NCI-H446 treated with DMSO at 0.1 percent for 48 hours (cell line): ENCODE measurements around the gene PSMC4.

ENCODE experiments used
- DNase-seq: peaks from one replicate; lab custom pipeline; 2025; lab: John Stamatoyannopoulos, UW

The PSMC4 gene

DNA sequence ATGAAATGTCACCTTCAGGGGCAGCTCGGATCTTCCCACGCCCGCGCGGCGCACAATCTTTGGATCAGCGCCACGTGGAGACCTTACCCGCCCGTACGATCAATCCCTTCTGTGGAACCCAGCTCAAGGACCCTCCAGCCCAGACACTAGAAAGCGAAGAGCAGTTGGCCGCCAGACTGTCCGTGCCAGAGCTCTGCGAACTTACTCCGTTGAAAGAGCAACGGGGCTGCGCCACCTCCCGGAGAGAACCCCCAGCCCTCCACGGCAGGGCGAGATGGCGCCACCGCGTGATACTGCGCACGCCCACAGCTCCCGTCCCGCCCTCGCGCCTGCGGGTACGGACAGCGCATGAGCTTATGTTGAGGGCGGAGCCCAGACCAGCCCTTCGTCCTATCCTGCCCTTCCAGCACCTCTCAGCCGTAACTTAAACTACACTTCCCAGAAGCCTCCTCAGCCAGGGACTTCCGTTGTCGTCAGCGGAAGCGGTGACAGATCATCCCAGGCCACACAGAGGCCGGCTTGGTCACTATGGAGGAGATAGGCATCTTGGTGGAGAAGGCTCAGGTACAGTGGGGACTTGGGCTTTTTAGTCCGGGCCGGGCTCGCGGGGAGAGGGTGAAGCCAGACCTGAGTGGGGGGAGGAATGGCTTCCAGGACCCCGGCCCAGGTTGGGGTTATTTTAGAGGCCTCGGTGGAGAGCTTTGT lies at the start of gene PSMC4:
Gene PSMC4, plus strand, starts transcription at position 491 of the 705 bp plus-strand sequence. Its CDS starts 38 bp downstream, at position 529.
- peak; percentile 98 for DNase-seq

DNA sequence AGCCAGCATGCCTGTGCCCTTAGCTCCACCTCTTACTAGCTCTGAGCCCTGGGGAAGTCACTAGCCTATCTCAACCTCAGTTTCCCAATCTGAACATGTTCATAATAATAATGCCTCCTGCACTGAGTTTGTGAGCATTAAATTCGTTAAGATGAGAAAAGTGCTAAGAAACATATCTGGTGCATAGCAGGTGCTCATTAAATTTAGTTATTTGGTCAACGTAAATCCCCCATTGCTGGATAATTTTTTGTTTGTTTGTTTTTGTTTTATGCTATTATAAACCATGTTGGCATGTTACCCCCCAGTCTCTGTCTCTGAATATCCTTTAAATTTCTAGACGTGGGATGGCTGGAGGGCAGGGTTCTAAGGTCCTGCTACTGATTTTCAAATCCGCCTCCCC lies 47.1 kb upstream of the PSMC4 start:
- no peak for DNase-seq

DNA sequence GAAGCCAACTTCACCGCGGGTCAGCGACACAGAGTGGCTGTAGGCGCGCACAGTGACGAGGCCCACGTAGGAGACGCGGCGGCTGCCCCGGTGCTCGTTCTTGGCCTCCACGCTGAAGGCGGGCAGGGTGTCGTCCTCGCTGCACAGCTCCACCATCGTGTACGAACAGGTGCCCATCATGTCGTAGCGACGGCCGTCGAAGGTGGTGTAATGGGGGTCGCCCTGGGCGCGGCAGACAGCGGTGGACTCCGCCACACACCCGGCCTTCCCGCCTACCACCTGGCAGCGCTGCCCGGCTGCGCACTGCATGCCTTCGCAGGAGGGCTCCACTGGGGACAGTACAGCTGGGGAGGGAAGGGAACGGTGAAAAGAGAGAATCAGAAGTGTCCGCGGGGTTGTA lies 46.6 kb upstream of the PSMC4 start:
- no peak for DNase-seq

DNA sequence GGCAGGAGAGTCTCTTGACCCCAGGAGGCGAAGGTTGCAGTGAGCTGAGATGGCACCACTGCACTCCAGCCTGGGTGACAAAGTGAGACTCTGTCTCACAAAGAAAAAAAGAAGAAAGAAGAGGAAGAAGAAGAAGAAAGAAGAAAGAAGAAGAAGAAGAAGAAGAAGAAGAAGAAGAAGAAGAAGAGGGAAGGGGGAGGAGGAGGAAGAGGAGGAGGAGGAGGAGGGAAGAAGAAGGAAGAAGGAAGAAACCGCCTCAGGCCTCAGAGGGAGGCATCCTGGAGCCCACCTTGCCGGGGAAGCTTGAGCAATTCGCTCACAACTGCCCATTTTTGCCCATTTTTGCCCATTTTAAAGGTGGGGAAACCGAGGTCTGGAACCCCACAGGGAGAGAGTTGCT lies 46.0 kb upstream of the PSMC4 start:
- DNase-seq = no peak

DNA sequence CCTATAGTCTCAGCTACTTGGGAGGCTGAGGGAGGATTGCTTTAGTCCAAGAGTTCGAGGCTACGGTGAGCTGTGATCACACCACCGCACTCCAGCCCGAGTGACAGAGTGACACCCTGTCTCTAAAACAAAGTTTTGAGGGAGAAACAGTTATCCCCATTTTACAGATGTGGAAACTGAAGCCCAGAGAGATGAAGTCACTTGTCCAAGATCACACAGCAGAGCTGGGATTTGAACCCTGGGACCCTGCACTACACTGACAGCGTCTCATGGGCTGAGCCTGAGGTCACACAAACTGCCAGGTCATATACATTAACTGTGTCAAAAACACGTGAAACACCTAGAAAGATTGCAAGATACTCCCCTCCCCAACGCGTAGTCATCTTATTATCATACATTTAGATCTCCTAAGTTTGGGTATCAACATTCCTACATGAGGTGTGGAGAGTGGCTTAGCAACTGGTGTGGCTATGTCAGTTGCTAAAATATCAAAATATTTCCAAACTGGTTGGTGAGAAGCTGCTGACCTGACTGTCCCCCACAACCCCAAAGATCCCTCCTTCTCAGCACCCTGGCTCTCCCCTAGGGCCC lies 44.7 kb upstream of the PSMC4 start:
- DNase-seq = no peak

DNA sequence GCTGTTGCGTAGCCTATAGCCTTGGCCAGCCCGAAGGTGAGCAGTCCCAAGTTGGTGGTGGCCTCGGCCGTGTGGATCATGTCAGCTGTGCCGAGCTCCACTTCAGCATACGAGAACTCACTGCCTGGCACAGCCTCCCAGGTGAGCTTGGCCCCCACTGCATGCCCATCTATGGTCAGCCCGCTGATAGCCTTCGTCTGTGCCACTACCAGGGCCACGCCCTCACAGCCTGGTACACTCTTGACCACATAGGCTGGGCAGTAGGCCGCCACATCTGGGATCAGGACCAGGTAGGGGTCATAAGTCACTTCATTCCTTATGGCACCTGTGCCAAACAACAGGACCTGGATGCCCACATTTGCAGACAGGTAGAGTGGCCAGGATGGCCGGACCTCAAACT lies 43.9 kb upstream of the PSMC4 start:
- DNase-seq = no peak

DNA sequence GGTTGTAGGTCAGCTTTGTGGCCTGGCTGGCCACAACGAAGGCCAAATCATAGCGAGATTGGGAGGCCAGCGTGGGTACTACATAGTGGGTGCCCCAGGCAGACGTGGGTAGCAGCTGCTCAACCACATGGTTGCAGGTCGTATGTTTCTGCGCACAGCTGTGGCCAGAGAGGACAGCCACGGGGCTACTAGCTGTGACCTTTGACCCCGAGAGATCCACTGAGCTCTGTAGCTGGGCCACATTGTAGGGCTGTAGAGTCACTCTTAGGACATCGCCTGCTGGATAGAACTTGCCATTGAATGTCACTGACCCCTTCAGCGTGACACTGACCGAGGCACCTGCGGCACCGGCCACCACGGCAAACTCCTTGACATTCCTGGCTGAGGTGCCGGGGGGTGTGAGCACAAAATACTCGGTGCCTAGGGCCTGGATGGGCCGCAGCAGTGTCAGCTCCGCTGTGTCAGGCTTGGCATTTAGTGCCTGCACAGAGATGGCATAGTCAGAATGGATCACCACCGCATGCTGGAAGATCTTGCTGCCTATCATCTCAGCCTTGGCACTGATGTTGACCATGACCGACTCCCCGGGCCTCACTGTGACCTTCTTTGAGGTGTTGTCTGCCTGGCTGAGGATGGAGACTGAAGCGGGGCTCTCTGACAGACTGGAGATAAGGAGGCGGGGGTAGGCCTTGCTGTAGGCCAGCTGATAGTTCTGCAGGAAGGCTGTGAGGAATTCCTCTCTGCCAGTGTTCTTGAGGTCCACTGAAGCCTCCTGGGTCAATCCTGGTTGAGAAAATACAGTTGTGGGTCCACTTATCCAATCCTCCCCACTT lies 43.2 kb upstream of the PSMC4 start:
- no peak for DNase-seq

DNA sequence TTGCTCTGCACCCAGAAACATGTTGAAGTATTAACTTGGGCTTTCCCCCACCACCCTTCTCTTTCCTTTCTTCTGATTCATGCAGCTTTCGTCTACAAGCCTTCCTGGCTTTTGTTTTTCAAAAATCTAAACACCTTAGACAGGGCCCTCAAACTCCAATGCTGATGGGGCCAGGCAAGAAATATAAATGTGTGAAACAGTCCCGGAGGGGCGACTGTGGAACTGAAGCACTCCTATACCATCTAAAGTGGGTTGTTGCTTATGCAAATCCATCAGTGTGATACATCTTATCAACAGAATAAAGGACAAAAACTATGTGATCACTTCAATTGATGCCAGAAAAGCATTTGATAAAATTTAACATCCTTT lies 42.6 kb upstream of the PSMC4 start:
- DNase-seq = no peak

DNA sequence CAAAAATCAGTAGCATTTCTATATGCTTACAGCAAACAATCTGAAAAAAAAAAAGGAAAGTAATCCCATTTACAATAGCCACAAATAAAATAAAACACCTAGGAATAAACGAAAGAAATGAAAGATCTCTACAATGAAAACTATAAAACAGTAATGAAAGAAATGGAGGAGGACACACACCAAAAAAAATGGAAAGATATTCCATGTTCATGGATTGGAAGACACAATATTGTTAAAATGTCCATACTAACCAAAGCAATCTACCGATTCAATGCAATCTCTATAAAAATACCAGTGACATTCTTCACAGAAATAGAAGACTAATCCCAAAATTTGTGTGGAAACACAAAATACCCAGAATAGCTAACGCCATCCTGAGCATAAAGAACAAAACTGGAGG lies 41.2 kb upstream of the PSMC4 start:
- no peak for DNase-seq

DNA sequence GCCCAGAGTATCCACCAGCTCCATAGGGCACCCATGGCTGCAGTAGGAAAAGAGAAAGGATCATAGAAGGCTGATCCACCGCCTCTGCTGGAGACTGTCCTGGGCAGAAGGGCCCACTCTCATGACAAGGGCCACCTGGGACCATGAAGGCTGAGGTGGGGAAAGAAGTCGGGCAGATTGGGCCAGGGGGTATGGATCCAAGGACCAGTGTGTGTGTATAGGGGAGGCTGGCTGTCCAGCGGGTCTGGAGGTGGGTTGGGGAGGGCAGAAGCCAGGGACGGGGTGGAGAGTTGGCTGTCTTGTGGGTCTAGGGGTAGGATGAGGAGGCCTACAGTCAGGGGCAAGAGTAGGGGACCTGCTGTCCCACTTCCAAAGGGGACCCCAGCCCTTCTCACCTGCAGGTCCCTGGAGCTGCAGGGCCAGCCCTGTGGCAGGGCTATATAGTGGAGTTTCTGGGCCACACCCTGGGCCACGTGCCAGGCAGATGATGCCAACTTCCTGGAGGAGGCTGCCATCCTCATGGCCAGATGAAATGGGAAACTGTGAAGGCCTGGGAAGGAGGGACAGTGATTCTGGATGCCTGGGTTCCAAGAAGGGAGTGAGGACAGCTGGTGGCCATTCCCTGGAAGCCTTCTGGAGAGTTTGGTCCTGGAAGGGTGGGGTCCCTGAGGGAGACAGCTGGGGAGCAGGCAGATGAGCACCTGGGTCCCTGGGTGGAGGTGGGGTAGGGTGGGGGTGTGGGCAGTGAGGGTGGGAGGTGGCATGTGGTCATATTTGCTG lies 36.2 kb upstream of the PSMC4 start, which contains the start of gene FCGBP:
Gene FCGBP, minus strand, starts transcription at position 51 of the 780 bp plus-strand sequence.
- no peak for DNase-seq

DNA sequence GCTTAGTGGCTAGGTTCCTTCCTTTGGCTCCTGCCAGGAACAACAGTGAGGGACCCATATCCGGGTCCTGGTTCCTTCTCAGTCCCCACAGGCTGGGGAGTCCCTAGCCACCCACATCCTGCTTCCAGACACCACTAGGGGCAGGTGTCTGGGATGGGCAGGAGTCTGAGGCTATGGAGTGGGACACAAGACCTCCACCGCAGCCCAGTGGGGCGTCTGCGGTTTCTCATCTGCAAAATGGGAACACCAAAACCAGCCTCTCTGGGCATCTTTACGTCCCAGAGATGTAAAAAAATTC lies 35.7 kb upstream of the PSMC4 start:
- DNase-seq = no peak

DNA sequence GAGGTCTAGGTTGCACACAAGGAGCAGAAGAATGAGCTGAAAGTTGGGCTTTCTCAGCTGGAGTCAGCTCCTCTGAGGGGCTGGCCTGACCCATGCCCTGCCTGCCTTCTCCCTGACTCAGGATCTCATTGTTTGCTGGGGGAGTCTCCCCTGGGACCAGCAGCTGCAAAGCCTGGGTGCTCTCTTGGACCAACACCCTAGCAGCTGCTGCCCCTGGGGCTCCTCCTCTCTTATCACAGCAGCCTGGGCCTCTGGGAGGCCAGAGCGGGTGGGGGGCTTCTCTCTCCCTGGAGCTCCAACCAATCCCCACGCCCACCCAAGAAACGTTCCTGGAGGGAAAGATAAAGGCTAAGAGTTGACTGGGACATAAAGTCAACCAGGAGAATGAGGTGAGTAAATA lies 34.9 kb upstream of the PSMC4 start:
- DNase-seq = no peak

DNA sequence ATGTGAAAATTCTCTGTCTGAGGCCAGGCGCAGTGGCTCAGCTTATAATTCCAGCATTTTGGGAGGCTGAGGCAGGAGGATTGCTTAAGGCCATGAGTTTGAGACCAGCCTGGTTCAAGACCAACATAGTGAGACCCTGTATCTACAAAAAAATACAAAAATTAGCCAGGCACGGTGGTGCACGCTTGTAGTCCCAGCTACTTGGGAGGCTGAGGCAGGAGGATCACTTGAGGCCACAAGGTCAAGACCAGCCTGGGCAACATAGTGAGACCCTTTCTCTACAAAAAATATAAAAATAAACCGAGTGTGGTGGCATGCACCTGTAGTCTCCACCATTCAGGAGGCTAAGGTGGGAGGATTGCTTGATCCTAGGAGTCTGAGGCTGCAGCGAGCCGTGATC lies 34.3 kb upstream of the PSMC4 start:
- DNase-seq = no peak

DNA sequence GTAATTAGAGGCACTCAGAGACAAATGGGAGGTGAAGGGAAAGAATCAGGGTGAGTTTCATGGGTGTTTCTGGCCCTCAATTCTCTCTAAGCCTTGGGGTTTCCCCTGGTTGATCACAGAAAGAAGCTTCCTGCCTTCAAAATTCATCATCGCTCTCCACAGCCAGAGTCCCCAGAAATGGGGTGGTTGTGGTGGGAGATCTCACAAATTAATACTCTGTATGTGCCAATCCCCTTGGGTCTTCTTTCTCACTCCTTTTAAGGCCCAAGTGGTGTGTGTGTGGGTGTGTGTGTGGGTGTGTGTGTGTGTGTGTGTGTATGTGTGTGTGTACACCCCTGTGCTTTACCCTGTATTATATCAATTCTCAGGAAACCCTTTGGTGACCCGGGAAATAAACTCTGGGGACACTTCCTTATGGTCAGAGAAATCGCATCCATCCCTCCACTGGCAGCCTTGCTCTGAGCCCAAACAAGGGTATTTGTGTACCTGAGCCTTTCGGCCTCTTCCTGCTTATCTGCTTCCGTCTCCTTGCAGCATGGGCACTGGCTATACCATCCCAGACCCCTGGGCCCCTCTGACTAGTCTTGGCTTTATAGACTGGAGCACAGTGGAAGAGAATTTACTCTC lies 33.8 kb upstream of the PSMC4 start:
- no peak for DNase-seq

DNA sequence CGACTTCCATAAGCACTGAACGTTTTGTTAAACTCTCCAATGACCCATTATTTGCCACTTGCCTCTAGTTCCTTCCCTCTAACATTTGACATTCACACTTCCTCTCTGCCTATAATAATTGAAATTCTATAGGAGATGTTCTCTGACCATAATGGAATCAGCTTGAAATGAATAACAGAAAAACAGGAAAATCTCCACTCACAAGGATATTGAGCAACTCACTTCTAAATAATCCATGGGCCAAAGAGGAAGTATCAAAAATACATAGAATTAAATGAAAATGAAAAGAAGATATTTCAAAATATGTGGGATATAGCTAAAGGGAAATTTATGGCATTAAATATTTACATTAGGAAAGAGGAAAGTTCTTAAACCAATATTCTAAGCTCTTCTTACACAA lies 33.2 kb upstream of the PSMC4 start:
- DNase-seq = no peak

DNA sequence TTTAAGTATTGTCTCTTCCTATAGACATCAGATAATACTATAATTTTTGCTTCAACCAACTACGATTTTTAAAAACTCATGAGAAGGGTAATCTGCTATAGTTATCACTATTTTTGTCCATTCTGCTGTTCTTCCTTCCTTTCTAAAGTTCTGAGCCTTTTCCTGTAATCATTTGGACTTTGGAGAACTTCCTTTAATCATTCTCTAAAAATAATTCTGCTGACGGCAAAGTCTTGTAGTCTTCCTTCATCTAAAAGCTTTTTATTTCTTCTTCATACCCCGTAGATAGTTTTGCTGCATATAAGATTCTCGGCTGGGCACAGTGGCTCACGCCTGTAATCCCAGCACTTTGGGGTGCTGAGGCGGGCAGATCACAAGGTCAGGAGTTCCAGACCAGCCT lies 31.4 kb upstream of the PSMC4 start:
- DNase-seq = no peak

DNA sequence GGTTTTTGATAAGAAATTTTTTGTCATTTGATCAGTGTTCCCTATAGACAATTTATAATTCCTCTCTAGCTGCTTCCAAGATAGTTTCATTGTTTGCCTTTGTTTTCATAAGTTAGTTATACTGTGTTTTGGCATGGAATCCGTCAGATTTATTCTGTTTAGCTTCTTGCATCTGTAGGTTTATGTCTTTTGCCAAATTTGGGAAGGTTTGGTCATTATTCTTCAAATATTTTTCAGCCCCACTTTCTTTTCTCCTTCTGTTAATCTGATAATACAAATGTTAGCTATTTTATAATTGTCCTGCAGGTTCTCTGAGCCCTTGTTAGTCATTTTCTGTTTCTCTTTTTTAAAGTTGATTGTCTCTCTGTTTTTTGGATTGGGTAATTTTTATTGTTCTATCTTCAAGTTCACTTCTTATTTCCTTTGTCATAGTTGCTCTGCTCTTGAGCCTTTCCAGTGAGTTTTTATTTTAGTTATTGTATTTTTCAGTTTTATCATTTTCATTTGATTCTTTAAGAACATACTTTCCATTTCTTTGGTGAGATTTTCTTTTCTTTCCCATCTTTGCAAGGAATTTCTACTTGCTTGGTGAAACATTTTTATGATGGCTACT lies 30.6 kb upstream of the PSMC4 start:
- no peak for DNase-seq

DNA sequence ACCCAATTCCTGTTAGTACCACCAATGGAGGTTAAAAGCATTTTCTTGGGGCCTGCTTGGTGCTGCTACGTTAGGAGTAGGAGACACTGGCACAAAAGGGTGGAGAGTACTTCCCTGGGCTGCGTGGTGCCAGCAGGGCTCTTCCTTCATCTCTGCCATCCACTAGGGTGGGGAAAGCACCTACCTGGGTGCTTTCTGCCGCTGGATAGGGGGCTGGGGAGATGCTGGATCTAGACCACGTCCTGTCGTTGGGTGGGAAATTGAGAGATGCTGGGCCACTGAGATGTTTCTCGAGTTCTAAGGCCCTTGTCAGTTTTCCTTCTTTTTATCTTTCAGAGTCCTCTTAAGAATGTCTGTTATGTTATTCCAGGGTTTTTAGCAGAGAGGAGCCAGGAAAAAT lies 29.8 kb upstream of the PSMC4 start:
- no peak for DNase-seq

DNA sequence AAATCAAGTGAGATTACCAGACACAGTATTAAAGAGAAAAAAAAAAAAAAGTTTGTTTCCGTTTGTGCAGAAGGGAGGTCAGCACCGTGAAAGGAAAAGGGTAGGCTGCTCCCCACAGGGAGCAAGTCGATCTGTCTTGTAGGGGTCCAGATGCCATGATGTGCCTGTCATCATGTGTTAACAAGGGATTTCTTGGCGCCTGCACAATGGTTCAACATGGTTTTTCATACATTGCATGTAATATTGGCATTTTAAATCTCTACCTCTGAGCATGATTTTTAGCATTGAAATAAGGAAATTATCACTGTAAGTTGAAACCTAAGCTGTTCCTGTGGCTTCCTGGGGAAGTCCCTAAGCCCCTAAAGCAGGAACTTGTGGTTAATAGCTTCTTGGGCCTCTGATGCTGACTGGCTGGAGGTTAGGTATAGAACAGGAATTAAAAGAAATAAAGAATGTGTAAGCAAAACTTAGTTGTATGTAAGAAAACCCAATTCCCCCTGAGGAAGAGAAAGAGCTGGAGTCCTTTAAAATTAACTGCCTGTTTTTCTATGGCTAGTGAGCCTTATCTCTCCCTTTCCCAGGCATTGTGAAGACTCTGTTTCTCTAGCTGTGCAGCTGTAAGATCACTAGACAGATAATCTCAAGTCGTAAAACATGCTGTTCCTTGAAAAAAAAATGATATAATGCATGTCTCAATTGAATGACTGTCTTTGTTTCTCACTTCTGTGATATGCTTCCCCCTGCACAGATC lies 29.2 kb upstream of the PSMC4 start:
- DNase-seq = no peak

DNA sequence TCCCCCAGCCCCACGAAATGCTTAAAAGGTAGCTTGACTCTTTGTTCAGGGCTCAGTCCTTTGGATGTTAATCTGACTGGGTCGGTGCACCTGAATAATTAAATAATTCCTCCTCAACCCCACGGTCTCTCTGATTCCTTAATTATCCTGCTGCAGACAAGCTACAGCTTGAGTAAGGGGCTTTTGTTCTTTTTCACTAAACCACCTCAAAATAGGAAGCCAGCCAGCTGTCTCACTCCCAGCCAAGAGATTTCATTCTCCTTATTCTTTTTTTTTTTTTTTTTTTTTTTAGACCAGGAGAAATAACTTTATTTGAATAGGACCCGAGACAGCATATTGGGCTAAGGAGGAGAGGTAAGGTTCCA lies 28.6 kb upstream of the PSMC4 start:
- no peak for DNase-seq

DNA sequence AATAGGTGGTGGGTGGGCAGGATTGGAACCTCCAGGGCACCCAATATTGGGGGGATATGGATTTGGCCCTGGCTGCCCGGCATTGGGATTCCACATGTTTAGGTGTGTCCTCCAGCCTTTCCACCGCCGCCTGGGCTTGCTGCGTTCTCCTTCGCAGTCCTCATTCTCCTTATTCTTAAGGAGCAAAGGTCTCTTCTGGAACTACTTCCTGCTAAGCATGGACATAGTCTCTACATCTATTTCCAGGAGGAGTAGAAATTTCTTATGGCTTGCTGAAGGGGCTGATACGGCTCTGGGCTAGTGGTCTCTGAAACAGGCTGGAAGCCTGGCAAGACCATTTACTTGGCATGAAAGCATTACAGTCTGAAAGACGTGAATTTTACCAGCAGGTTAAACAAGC lies 27.4 kb upstream of the PSMC4 start:
- no peak for DNase-seq
